ENCODE data around the gene SH2D1B. TPM values are rescaled to one million over a fixed set of nuclear protein-coding genes. Genes with fewer than 3 reads are reported as not detected.

SH2D1B gene
- total and polyA plus RNA-seq, 2 donors (not counting 3 experiments of a cell fraction or from before 2014, with no cell fraction given): not detected

DNA sequence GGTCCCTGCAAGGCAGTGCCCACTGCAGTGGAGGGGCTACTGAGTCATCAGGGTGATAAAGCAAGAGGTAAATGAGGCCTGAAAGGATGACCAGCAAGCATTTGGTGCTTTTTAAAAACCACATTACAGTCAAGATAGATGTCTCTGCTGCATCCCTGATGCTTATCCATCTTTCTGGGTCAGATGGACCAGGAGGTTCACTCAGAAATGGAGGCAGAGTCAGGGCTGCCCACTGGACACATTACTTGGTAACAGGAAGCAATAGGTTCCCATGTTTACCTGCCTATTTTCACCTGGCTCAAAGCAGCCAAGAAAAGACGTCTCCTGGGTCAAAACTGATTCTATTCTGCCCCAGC is 38.9 kb downstream of the SH2D1B start:
- no peak overlapping the region for H3K4me3 ChIP-seq (replicated peaks in 1 of 3; ENCODE audit: insufficient read depth in 1 of 3, low read depth in 1 of 3, low read length in 3 of 3)
- no peaks in the 10 kb centered on the region for H4K20me1 ChIP-seq (replicated peaks; ENCODE audit: control insufficient read depth, extremely low read depth, insufficient read depth, low read length)
- TF ChIP-seq, protein P1, sequence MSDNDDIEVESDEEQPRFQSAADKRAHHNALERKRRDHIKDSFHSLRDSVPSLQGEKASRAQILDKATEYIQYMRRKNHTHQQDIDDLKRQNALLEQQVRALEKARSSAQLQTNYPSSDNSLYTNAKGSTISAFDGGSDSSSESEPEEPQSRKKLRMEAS (IDR thresholded peaks at IDR 0.05; ENCODE audit: insufficient read depth, insufficient read length): no peak
- no peak for TF ChIP-seq JUN (IDR thresholded peaks at IDR 0.05; ENCODE audit: borderline replicate concordance, insufficient read depth, insufficient read length, low read depth)
- TF ChIP-seq POLR2A (IDR thresholded peaks at IDR 0.05; ENCODE audit: low read depth, low read length): no peak
- TF ChIP-seq POLR2AphosphoS5 (IDR thresholded peaks at IDR 0.05; ENCODE audit: insufficient read depth, low read depth, low read length): no peak
- ChIA-PET CTCF (interaction anchor here (0.9 kb wide), 1 partner anchor 21 kb away, joined by 3 read pairs; no protein-coding TSS in a partner anchor), POLR2A (no interaction called here)
- intact Hi-C loops (cut with micrococcal nuclease) (no loop called here), dilution Hi-C loops (cut with MboI; ENCODE audit: extremely low pct_ligation_motif_present, low sequenced_read_pairs) (no loop called here)
- H3K9me1 ChIP-seq (replicated peaks; ENCODE audit: control insufficient read depth, extremely low read depth, insufficient read depth, low read length): no peaks in the 10 kb centered on the region
- no peak overlapping the region for H3K27ac ChIP-seq (ENCODE audit: insufficient read depth, low read depth, low read length)
- no peak overlapping the region for H3K4me2 ChIP-seq (ENCODE audit: insufficient read depth, low read length)
- H2AFZ ChIP-seq (ENCODE audit: low read depth, low read length): no peak overlapping the region
- FAIRE-seq (no peak), DNase-seq (ENCODE audit: low read depth, low spot score) (no peak)
- no TSS peak for BruUV-seq (replicated peaks)
- H3K9ac ChIP-seq (replicated peaks; ENCODE audit: extremely low read depth, insufficient read depth, low read length): no peak overlapping the region
- H3K9me3 ChIP-seq (replicated peaks; ENCODE audit: control insufficient read depth, insufficient read depth, low read length): no peaks in the 10 kb centered on the region
- H3K79me2 ChIP-seq (ENCODE audit: control insufficient read depth, insufficient read depth, low read length): no peaks in the 10 kb centered on the region
- H3K36me3 ChIP-seq (ENCODE audit: control insufficient read depth in 2 of 2, extremely low read depth in 1 of 2, insufficient read depth in 2 of 2, low read length in 2 of 2): no peaks in the 10 kb centered on the region
- no peaks in the 10 kb centered on the region for H3K4me1 ChIP-seq (ENCODE audit: control insufficient read depth, extremely low read depth, insufficient read depth, low read length)
- no peaks in the 10 kb centered on the region for H3K27me3 ChIP-seq (ENCODE audit: control insufficient read depth in 2 of 2, insufficient read depth in 2 of 2, low read length in 2 of 2)

DNA sequence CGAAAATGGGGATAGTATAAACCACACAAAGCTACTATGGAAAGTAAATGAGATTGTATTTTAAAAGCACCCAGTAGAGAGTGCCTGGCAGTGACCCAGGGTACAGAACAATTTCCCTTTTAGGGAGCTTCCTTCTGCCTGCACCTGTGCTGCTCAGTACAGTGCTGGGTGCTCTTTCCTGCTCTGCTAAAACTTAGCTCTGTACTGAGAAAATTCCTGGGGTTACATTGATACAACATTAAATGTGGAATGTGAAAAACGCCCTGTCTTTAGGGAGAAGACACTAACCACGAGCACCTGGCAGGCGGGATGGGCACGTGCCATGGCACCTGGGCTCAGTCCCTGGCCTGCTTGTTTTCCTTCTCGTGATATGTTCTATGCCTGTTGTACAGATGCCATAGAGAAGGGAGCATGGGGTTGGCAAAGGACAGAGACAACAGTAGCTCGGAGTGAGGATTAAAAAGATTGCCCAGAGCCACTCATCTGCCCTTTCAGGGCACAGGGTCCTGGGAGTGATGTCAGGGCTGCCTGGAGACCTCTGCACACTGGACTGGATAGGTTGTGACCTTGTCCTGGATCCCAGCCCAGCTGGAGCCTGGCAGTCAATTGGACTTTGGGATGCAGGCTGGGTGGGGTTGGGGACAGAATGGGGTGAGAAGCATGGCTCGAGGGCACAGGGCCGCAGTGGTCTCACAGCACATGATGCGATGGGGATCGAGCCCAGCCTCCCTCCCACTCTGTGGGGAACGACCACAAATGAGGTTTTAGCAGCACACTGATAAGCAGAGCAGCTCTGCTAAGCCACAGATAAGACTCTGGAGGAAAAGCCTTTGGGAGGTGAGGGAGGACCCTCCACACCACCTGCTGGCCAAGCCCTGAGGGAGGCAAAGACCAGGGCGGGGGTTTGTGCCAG is 39.5 kb downstream of the SH2D1B start:
- no peaks in the 10 kb centered on the region for H3K4me1 ChIP-seq (ENCODE audit: control insufficient read depth, extremely low read depth, insufficient read depth, low read length)
- no peaks in the 10 kb centered on the region for H3K79me2 ChIP-seq (ENCODE audit: control insufficient read depth, insufficient read depth, low read length)
- H3K27me3 ChIP-seq (ENCODE audit: control insufficient read depth in 2 of 2, insufficient read depth in 2 of 2, low read length in 2 of 2): no peaks in the 10 kb centered on the region
- H3K9ac ChIP-seq (replicated peaks; ENCODE audit: extremely low read depth, insufficient read depth, low read length): no peak overlapping the region
- no peak for DNase-seq (ENCODE audit: low read depth, low spot score)
- dilution Hi-C loops (cut with MboI; ENCODE audit: extremely low pct_ligation_motif_present, low sequenced_read_pairs) (no loop called here), intact Hi-C loops (cut with micrococcal nuclease) (no loop called here)
- H3K9me1 ChIP-seq (replicated peaks; ENCODE audit: control insufficient read depth, extremely low read depth, insufficient read depth, low read length): no peaks in the 10 kb centered on the region
- H4K20me1 ChIP-seq (replicated peaks; ENCODE audit: control insufficient read depth, extremely low read depth, insufficient read depth, low read length): no peaks in the 10 kb centered on the region
- H3K36me3 ChIP-seq (ENCODE audit: control insufficient read depth in 2 of 2, extremely low read depth in 1 of 2, insufficient read depth in 2 of 2, low read length in 2 of 2): peaks cover 0 to 2% of the 10 kb centered on the region in 2 experiments
- no TSS peak for BruUV-seq (replicated peaks)
- H3K9me3 ChIP-seq (replicated peaks; ENCODE audit: control insufficient read depth, insufficient read depth, low read length): no peaks in the 10 kb centered on the region
- H3K4me2 ChIP-seq (ENCODE audit: insufficient read depth, low read length): no peak overlapping the region
- no peak overlapping the region for H3K4me3 ChIP-seq (replicated peaks in 1 of 3; ENCODE audit: insufficient read depth in 1 of 3, low read depth in 1 of 3, low read length in 3 of 3)
- CTCF ChIA-PET: interaction anchor here (0.9 to 1.1 kb wide), 4 partner anchors 8 to 316 kb away, joined by 3 to 4 read pairs (median 3); no protein-coding TSS in a partner anchor
- no peak overlapping the region for H3K27ac ChIP-seq (ENCODE audit: insufficient read depth, low read depth, low read length)
- H2AFZ ChIP-seq (ENCODE audit: low read depth, low read length): no peak overlapping the region
- no peak for FAIRE-seq
- TF ChIP-seq, protein P2, sequence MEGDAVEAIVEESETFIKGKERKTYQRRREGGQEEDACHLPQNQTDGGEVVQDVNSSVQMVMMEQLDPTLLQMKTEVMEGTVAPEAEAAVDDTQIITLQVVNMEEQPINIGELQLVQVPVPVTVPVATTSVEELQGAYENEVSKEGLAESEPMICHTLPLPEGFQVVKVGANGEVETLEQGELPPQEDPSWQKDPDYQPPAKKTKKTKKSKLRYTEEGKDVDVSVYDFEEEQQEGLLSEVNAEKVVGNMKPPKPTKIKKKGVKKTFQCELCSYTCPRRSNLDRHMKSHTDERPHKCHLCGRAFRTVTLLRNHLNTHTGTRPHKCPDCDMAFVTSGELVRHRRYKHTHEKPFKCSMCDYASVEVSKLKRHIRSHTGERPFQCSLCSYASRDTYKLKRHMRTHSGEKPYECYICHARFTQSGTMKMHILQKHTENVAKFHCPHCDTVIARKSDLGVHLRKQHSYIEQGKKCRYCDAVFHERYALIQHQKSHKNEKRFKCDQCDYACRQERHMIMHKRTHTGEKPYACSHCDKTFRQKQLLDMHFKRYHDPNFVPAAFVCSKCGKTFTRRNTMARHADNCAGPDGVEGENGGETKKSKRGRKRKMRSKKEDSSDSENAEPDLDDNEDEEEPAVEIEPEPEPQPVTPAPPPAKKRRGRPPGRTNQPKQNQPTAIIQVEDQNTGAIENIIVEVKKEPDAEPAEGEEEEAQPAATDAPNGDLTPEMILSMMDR (IDR thresholded peaks at IDR 0.05; ENCODE audit: extremely low read depth in 1 of 2, insufficient read depth in 1 of 2, low read depth in 1 of 2, low read length in 2 of 2): no peak
- no peak for TF ChIP-seq EZH2 (IDR thresholded peaks at IDR 0.05; ENCODE audit: borderline replicate concordance, low read depth, low read length, severe bottlenecking)
- TF ChIP-seq MYC (IDR thresholded peaks at IDR 0.05; ENCODE audit: low read depth, low read length): no peak
- no peak for TF ChIP-seq GATA2 (IDR thresholded peaks at IDR 0.05; ENCODE audit: insufficient read depth, insufficient read length, low read depth, low read length)
- TF ChIP-seq JUN (IDR thresholded peaks at IDR 0.05; ENCODE audit: borderline replicate concordance, insufficient read depth, insufficient read length, low read depth): no peak
- TF ChIP-seq POLR2A (IDR thresholded peaks at IDR 0.05; ENCODE audit: low read depth, low read length): no peak
- no peak for TF ChIP-seq FOS (IDR thresholded peaks at IDR 0.05; ENCODE audit: borderline replicate concordance, insufficient read depth, low read length)
- no peak for TF ChIP-seq POLR2AphosphoS5 (IDR thresholded peaks at IDR 0.05; ENCODE audit: insufficient read depth, low read depth, low read length)
- POLR2A ChIA-PET: no interaction called here
